BLaER1 (cell line): ENCODE measurements around the gene TPPP3.
"Not testable (repeated sequence)": the region's sequence is repeated elsewhere in the genome, so short reads cannot be mapped to it uniquely, and the experiment has no call there.

Experiments
- H3K27ac ChIP-seq: shearing (Covaris generic); formaldehyde crosslinking; 2 replicates; pipeline ENCODE4 v1.8.1; 2022
- H3K27me3 ChIP-seq: shearing (Covaris generic); formaldehyde crosslinking; 2 replicates; pipeline ENCODE4 v1.8.1; 2022
- H3K36me3 ChIP-seq: shearing (Covaris generic); formaldehyde crosslinking; 2 replicates; pipeline ENCODE4 v1.8.1; 2022
- H3K4me1 ChIP-seq: shearing (Covaris generic); formaldehyde crosslinking; 2 replicates; pipeline ENCODE4 v1.8.1; 2022
- H3K4me2 ChIP-seq: shearing (Covaris generic); formaldehyde crosslinking; 2 replicates; pipeline ENCODE4 v1.8.1; 2022
- H3K4me3 ChIP-seq: shearing (Covaris generic); formaldehyde crosslinking; 2 replicates; pipeline ENCODE4 v1.8.1; 2022
- H3K9ac ChIP-seq: shearing (Covaris generic); formaldehyde crosslinking; 2 replicates; pipeline ENCODE4 v1.8.1; 2022
- H3K9me3 ChIP-seq: shearing (Covaris generic); formaldehyde crosslinking; 2 replicates; pipeline ENCODE4 v1.8.1; 2022
- H4K20me1 ChIP-seq: shearing (Covaris generic); formaldehyde crosslinking; 2 replicates; pipeline ENCODE4 v1.8.1; 2022
- Cebpa-rat ChIP-seq: shearing (Covaris generic); IDR thresholded peaks from 2 replicates; pipeline ENCODE4 v1.8.1; 2022

The TPPP3 gene

GRCh38 chr16:67417333-67418061 is 24.2 kb upstream of the TPPP3 start:
- no peak for TF ChIP-seq Cebpa-rat
- no peaks in the 10 kb centered on the region for H3K36me3 ChIP-seq
- H3K9me3 ChIP-seq: no peaks in the 10 kb centered on the region
- H3K4me2 ChIP-seq: no peak overlapping the region
- no peak overlapping the region for H3K4me3 ChIP-seq
- H3K9ac ChIP-seq: no peak overlapping the region
- no peaks in the 10 kb centered on the region for H3K4me1 ChIP-seq
- peaks cover 35% of the 10 kb centered on the region for H3K27me3 ChIP-seq
- no peak overlapping the region for H3K27ac ChIP-seq
- no peaks in the 10 kb centered on the region for H4K20me1 ChIP-seq

DNA sequence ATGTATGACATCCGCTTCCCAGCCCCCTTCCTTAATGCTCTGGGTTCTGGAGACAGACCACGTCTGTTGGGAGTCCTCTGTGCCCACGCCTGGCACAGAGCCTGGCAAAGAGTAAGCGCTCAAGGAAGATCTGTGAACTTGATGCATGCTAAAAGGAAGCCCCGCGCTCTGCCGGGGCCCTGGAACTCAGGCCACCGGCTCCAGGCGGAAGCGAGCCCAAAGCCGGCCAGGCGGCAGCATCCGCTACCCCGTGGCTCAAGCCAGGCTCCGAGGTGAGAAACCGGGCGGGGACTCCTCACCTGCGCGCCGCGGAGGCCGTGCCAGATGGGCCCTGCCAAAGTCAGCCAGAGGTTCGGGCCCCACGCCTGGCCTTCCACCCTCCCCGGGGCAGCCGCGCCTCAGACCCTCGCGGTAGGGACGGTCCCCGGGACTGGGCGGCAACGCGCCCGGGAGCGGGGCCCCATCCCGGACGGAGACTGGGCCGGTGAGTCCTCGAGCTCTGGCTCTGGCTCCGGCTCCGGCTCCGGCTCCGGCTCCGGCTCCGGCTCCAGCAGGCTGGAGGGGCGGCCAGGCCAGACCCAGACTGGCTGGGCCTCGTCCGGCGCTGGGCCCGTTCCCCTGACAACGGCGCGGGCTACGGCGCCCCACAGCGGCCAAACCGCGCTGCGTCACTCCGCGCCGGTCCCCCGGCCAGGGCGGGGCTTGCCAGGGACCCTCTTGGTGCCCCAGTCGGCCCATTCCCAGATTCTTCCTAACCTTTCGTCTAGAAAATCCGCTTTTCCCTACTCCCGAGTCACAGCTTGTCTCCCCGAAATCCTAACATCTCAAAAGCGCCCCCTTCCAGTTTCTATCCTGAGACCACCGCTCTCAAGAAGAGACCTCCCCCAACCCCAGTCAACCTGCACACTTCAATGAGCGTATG is 22.8 kb upstream of the TPPP3 start, which contains the start of gene ZDHHC1:
ZDHHC1 (minus strand) TSS at position 606 of the 922 bp plus-strand sequence. CDS start 8,702 bp downstream, outside the sequence.
- Histone ChIP-seq H3K36me3 (no peaks in the 10 kb centered on the region), H3K9ac (no peak within 1 kb of the TSS), H3K9me3 (no peaks in the 10 kb centered on the region), H3K4me2 (no peak within 1 kb of the TSS), H3K4me1 (no peaks in the 10 kb centered on the region), H3K27me3 (peaks cover 35% of the 10 kb centered on the region), H4K20me1 (no peaks in the 10 kb centered on the region), H3K4me3 (no peak within 1 kb of the TSS), H3K27ac (no peak within 1 kb of the TSS)
- no peak for TF ChIP-seq Cebpa-rat

DNA sequence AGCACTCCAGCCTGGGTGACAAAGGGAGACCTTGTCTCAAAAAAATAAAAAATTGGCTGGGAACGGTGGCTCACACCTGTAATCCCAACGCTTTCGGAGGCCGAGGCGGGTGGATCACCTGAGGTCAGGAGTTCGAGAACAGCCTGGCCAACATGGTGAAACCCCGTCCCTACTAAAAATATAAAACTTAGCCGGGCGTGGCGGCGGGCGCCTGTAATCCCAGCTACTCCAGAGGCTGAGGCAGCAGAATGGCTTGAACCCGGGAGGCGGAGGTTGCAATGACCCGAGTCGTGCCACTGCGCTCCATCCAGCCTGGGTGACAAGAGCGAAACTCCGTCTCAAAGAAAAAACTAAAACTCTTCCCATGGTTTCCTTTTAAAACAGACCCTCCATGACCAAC is 22.1 kb upstream of the TPPP3 start:
- H3K4me2 ChIP-seq, H3K9me3 ChIP-seq, H3K4me3 ChIP-seq, H3K27ac ChIP-seq, H3K9ac ChIP-seq, H4K20me1 ChIP-seq, H3K36me3 ChIP-seq, H3K4me1 ChIP-seq: not testable (repeated sequence)
- H3K27me3 ChIP-seq: peaks cover 35% of the 10 kb centered on the region

GRCh38 chr16:67413978-67414911 is 20.9 kb upstream of the TPPP3 start:
- no peaks in the 10 kb centered on the region for H3K36me3 ChIP-seq
- no peaks in the 10 kb centered on the region for H3K9me3 ChIP-seq
- no peak overlapping the region for H3K4me3 ChIP-seq
- H4K20me1 ChIP-seq: no peaks in the 10 kb centered on the region
- H3K9ac ChIP-seq: no peak overlapping the region
- H3K27me3 ChIP-seq: peaks cover 35% of the 10 kb centered on the region
- no peak overlapping the region for H3K27ac ChIP-seq
- no peak for TF ChIP-seq Cebpa-rat
- H3K4me2 ChIP-seq: no peak overlapping the region
- H3K4me1 ChIP-seq: no peaks in the 10 kb centered on the region

GRCh38 chr16:67412294-67412693 is 19.0 kb upstream of the TPPP3 start:
- H3K9me3 ChIP-seq: no peaks in the 10 kb centered on the region
- no peaks in the 10 kb centered on the region for H3K4me1 ChIP-seq
- TF ChIP-seq Cebpa-rat: no peak
- no peak overlapping the region for H3K4me3 ChIP-seq
- no peak overlapping the region for H3K9ac ChIP-seq
- peaks cover 28% of the 10 kb centered on the region for H3K27me3 ChIP-seq
- no peaks in the 10 kb centered on the region for H4K20me1 ChIP-seq
- H3K4me2 ChIP-seq: no peak overlapping the region
- no peak overlapping the region for H3K27ac ChIP-seq
- no peaks in the 10 kb centered on the region for H3K36me3 ChIP-seq

GRCh38 chr16:67411339-67411738 is 18.0 kb upstream of the TPPP3 start:
- Histone ChIP-seq H4K20me1 (no peaks in the 10 kb centered on the region), H3K4me3 (no peak overlapping the region), H3K4me1 (no peaks in the 10 kb centered on the region), H3K36me3 (no peaks in the 10 kb centered on the region), H3K4me2 (no peak overlapping the region), H3K9me3 (no peaks in the 10 kb centered on the region), H3K9ac (no peak overlapping the region), H3K27ac (no peak overlapping the region), H3K27me3 (peaks cover 19% of the 10 kb centered on the region)
- no peak for TF ChIP-seq Cebpa-rat

DNA sequence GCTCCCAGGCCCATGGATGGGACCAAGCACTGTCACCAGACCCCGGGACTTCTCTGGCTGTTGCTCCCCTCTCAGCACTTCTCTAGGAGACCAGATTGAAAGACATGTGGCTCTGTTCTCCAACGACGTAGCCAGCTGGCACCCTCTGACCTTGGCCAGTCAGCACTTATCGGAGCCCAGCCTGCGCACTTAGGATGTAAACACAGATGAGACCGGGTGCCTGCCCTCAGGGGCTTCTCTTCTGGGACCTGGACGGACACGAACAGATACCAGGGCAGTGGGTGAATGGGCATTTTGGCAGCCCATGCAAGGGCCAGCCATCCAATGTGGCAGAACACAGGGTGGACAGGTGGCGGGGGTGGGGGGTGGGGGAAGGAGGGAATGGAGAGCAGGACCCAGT is 16.3 kb upstream of the TPPP3 start:
- no peak for TF ChIP-seq Cebpa-rat
- Histone ChIP-seq H3K4me2 (no peak overlapping the region), H3K4me1 (no peaks in the 10 kb centered on the region), H3K27ac (no peak overlapping the region), H3K27me3 (0 out of 2 replicates have a peak, but pooled peaks cover 2% of the 10 kb centered on the region), H3K36me3 (no peaks in the 10 kb centered on the region), H3K9ac (no peak overlapping the region), H4K20me1 (no peaks in the 10 kb centered on the region), H3K9me3 (no peaks in the 10 kb centered on the region), H3K4me3 (no peak overlapping the region)

DNA sequence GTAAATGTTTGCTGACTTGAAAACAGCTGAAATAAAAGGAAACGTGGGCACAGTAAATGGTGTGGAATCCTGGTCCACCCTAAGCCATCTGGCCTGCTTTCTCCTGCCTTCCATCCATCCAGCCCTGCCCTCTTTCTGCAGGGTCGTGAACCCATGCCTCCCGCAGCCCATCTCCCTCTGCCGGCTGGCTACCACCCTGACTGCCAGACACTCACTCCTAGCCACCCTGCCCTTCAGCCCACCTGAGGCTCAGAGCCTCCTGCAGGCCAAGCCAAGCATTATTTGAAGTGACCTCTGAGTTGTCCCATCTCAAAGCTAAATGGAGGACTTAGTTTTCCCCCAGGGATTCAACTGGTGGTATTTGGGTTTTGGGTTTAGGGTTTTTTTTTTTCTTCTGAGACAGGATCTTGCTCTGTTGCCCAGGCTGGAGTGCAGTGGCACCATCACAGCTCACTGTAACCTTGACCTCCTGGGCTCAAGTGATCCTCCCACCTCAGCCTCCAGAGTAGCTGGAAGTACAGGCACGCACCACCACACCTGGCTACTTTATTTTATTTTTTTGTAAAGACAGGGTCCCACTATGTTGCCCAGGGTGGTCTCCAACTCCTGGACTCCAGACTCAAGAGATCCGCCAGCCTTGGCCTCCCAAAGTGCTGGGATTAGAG is 14.6 kb upstream of the TPPP3 start:
- TF ChIP-seq Cebpa-rat: no peak
- H4K20me1 ChIP-seq: no peaks in the 10 kb centered on the region
- H3K4me1 ChIP-seq: no peaks in the 10 kb centered on the region
- no peaks in the 10 kb centered on the region for H3K9me3 ChIP-seq
- no peak overlapping the region for H3K27ac ChIP-seq
- no peak overlapping the region for H3K4me2 ChIP-seq
- no peak overlapping the region for H3K4me3 ChIP-seq
- H3K9ac ChIP-seq: no peak overlapping the region
- no peaks in the 10 kb centered on the region for H3K36me3 ChIP-seq
- no peaks in the 10 kb centered on the region for H3K27me3 ChIP-seq

DNA sequence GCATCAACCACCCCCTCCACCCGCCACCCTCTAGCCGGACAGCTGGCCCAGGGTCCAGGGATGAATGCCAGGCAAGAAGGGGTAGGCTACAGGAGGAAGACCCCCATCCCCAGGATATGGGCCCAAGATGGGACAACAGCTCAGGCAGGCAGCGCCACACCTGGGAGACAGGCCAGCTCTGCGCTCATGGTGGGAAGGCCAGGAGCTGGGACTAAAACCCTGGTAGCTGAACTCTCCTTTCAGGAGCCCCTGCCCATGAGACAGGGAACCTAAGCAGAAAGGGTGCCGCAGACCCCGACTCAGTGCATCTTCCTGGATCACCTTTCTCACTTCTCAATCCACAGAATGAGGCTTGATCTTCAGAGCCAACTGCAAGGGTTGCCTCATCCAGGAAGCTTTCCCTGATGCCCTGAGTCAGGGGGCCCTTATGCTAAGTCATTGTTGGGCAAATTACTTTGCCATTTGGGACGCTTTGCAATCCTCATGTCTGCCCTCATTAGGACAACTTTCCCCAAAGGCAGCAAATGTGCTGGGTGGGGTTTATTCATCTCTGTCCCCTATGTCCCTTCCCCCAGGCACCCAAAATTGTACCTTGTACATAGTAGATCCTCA is 14.0 kb upstream of the TPPP3 start:
- H3K4me2 ChIP-seq: no peak overlapping the region
- no peaks in the 10 kb centered on the region for H3K9me3 ChIP-seq
- H3K4me3 ChIP-seq: no peak overlapping the region
- H3K4me1 ChIP-seq: no peaks in the 10 kb centered on the region
- H3K27me3 ChIP-seq: no peaks in the 10 kb centered on the region
- no peaks in the 10 kb centered on the region for H3K36me3 ChIP-seq
- H3K9ac ChIP-seq: no peak overlapping the region
- no peak overlapping the region for H3K27ac ChIP-seq
- no peaks in the 10 kb centered on the region for H4K20me1 ChIP-seq
- no peak for TF ChIP-seq Cebpa-rat
